Measurements from ENCODE around the gene TRAK1.

DNA sequence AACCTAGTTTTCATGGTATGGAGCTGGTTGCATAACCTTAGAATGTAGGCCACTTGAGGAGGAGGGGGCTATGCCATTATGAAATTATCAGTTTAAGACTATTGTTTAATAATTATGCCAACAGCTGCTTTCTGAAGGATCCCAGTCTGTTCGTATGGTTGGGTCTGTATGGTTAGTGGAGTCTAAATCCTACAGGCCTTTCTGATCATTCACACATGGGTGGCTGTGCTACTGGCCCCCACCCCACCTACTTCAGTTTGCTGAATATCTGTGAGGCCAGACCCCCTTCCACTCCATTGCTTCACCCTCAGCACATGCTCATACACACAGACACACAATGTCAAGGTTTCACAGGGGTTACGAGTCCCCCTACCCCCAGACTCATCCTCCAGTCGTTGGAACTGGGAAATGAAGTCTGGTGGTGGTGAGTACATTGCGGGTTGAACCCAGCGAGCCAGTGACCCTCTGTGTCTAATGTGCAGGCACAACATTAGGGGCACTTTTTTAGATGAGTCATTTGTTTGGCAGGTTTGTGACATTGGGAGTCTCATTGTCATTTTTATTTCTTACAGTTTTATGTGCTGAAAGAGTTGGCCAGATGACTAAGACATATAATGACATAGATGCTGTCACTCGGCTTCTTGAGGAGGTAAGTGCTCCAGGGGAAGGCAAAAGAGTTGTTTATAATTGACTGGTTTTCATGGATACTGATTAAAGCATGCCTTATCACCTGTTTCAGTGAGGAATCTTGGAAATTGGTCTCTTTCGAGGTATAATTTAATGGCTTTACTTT, 85.3 kb downstream of the TRAK1 start:
- TF ChIP-seq, protein P1, sequence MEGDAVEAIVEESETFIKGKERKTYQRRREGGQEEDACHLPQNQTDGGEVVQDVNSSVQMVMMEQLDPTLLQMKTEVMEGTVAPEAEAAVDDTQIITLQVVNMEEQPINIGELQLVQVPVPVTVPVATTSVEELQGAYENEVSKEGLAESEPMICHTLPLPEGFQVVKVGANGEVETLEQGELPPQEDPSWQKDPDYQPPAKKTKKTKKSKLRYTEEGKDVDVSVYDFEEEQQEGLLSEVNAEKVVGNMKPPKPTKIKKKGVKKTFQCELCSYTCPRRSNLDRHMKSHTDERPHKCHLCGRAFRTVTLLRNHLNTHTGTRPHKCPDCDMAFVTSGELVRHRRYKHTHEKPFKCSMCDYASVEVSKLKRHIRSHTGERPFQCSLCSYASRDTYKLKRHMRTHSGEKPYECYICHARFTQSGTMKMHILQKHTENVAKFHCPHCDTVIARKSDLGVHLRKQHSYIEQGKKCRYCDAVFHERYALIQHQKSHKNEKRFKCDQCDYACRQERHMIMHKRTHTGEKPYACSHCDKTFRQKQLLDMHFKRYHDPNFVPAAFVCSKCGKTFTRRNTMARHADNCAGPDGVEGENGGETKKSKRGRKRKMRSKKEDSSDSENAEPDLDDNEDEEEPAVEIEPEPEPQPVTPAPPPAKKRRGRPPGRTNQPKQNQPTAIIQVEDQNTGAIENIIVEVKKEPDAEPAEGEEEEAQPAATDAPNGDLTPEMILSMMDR (IDR thresholded peaks at IDR 0.05; ENCODE audit: low read depth, low read length) = no peak
- TF ChIP-seq EZH2phosphoT487 (IDR thresholded peaks at IDR 0.05; ENCODE audit: low read depth) = no peak

Measured in OCI-LY3 (cell line).